Measurements from ENCODE around the gene DAP. TPM values are rescaled to one million over a fixed set of nuclear protein-coding genes. Genes with fewer than 3 reads are reported as not detected.
"Not testable (repeated sequence)": the region's sequence is repeated elsewhere in the genome, so short reads cannot be mapped to it uniquely, and the experiment has no call there.

The DAP gene
- total RNA-seq, 1 donor from 2014 or later: 38.5 TPM

DNA sequence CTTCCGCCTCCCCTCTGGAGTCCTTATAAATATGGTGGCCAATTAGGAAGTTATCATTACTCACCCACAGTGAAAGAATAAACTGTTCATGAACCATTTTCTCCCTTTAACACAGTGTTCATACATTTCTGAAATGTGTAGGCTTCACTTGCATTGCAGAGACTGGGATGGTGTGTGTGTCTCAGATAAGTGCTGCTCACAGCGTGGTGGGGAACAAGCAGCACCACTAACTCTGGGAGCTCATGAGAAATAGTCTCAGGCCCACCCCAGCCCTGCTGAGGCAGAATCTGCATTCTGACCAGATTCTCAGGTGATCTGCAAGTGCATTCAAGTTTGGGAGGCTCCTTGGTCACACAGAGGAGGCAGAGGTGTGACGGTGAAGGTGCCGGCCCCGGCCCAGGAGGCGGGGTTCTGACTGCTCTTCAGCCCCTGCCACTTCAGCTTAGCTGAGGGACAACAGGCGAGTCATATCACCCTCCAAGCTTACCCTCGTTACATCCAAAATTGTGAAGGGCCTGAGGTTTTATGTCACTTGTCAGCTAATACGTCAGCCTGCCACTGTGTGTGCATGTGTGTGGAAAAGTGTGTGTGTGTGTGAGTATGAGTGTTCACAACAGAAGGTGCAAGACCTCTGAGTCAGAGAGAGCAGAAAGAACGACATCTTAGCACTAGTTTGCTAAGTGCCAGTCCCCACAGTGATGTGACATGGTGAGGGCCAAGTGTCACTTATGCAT, 34.7 kb downstream of the DAP start:
- peaks cover 10% of the 10 kb centered on the region for H3K9me3 Mint-ChIP-seq (ENCODE audit: unreplicated experiment)
- DNase-seq: no peak
- H3K36me3 Mint-ChIP-seq (ENCODE audit: unreplicated experiment): no peaks in the 10 kb centered on the region
- TF ChIP-seq, protein P1, sequence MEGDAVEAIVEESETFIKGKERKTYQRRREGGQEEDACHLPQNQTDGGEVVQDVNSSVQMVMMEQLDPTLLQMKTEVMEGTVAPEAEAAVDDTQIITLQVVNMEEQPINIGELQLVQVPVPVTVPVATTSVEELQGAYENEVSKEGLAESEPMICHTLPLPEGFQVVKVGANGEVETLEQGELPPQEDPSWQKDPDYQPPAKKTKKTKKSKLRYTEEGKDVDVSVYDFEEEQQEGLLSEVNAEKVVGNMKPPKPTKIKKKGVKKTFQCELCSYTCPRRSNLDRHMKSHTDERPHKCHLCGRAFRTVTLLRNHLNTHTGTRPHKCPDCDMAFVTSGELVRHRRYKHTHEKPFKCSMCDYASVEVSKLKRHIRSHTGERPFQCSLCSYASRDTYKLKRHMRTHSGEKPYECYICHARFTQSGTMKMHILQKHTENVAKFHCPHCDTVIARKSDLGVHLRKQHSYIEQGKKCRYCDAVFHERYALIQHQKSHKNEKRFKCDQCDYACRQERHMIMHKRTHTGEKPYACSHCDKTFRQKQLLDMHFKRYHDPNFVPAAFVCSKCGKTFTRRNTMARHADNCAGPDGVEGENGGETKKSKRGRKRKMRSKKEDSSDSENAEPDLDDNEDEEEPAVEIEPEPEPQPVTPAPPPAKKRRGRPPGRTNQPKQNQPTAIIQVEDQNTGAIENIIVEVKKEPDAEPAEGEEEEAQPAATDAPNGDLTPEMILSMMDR (IDR thresholded peaks at IDR 0.05; ENCODE audit: partially characterized antibody, unreplicated experiment): no peak
- H3K27me3 Mint-ChIP-seq (ENCODE audit: unreplicated experiment): peaks cover 6% of the 10 kb centered on the region
- peaks cover 35% of the 10 kb centered on the region for H3K4me1 Mint-ChIP-seq (ENCODE audit: low read depth, unreplicated experiment)
- H3K27ac Mint-ChIP-seq (ENCODE audit: unreplicated experiment): no peak overlapping the region
- H3K4me3 Mint-ChIP-seq (ENCODE audit: unreplicated experiment): no peak overlapping the region

DNA sequence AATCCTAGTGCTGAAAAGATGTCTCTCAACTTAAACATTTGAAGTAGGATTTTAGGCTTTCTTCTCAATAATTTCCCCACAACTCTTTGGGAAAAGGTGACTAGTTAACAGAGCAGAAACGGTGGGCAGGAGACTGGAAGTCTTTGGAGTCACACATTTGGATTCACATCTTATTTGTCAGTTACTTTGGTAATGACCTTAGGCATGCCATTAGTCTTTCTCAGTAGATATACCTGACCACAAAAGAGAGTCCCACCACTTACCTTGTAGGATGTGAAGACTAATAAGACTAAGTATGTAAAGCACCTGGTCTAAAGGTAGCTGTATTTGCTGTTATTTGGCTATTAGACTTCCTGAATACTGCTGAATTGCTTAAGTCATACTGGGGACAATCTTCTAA, 35.4 kb downstream of the DAP start:
- Mint-ChIP-seq H3K9me3 (ENCODE audit: unreplicated experiment) (peaks cover 10% of the 10 kb centered on the region), H3K4me3 (ENCODE audit: unreplicated experiment) (no peak overlapping the region), H3K4me1 (ENCODE audit: low read depth, unreplicated experiment) (peaks cover 35% of the 10 kb centered on the region), H3K36me3 (ENCODE audit: unreplicated experiment) (no peaks in the 10 kb centered on the region), H3K27ac (ENCODE audit: unreplicated experiment) (no peak overlapping the region), H3K27me3 (ENCODE audit: unreplicated experiment) (peaks cover 6% of the 10 kb centered on the region)
- DNase-seq: no peak
- TF ChIP-seq, protein P1 (IDR thresholded peaks at IDR 0.05; ENCODE audit: partially characterized antibody, unreplicated experiment): no peak

DNA sequence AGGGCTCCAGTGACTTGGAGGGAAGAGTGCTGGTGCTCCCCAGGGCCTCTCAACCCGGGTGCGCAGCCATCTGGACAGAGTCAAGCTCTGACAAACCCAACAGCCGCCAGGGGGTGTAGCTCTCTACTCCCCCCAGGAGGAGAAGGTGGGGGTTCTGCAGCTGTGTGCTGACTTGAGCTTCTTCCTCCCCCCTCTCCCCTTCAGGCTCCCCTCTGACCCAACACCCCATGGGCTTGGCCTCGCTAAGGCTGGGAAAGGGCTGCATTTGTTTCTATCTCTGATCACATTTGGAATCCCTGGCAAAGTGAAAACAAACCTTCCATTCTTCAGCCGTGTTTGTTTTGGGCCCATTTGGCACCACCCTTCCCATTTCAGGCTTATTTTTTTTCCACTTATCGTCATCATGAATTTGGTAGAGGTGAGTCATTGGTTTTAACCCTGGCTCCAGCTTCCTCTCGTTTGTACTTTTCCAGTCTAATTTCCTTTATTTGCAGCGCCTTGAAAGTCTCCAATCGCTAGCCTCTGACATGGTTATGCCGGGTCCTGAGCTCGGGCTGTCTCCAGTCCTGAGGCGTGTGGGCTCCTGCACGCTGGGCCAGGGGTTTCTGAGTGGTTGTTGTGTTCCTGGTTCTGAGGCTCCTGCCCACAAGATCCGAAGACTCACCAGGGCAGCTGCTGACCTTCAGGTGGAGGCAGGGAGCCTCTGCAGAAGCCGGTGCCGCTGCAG, 36.1 kb downstream of the DAP start:
- Mint-ChIP-seq H3K9me3 (ENCODE audit: unreplicated experiment) (peaks cover 7% of the 10 kb centered on the region), H3K36me3 (ENCODE audit: unreplicated experiment) (no peaks in the 10 kb centered on the region), H3K4me3 (ENCODE audit: unreplicated experiment) (no peak overlapping the region), H3K4me1 (ENCODE audit: low read depth, unreplicated experiment) (peaks cover 31% of the 10 kb centered on the region), H3K27me3 (ENCODE audit: unreplicated experiment) (peaks cover 6% of the 10 kb centered on the region), H3K27ac (ENCODE audit: unreplicated experiment) (no peak overlapping the region)
- TF ChIP-seq, protein P1 (IDR thresholded peaks at IDR 0.05; ENCODE audit: partially characterized antibody, unreplicated experiment): peak; percentile 20
- DNase-seq: peak; percentile 60

DNA sequence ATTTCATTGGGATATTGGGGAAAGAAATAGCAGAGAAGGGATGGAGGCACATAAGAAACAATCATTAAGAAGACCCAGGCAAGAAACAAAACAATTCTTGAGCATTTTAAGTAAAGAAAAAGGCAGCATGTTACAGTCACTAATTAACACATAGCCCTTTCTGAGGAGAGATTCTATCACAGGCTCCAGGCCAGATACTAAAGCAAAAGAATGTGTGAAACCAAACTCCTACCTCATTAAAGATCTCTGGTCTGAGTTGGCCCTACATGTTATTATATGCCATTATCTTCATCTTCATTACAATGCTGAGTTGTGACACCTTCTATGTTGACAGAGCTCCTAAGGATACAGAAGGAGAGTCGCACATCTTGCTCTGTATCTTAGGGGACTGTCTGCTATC, 37.5 kb downstream of the DAP start:
- no peak overlapping the region for H3K4me3 Mint-ChIP-seq (ENCODE audit: unreplicated experiment)
- H3K4me1 Mint-ChIP-seq (ENCODE audit: low read depth, unreplicated experiment): peaks cover 21% of the 10 kb centered on the region
- H3K9me3 Mint-ChIP-seq (ENCODE audit: unreplicated experiment): no peaks in the 10 kb centered on the region
- no peaks in the 10 kb centered on the region for H3K36me3 Mint-ChIP-seq (ENCODE audit: unreplicated experiment)
- no peaks in the 10 kb centered on the region for H3K27me3 Mint-ChIP-seq (ENCODE audit: unreplicated experiment)
- TF ChIP-seq, protein P1 (IDR thresholded peaks at IDR 0.05; ENCODE audit: partially characterized antibody, unreplicated experiment): no peak
- DNase-seq: no peak
- H3K27ac Mint-ChIP-seq (ENCODE audit: unreplicated experiment): no peak overlapping the region

DNA sequence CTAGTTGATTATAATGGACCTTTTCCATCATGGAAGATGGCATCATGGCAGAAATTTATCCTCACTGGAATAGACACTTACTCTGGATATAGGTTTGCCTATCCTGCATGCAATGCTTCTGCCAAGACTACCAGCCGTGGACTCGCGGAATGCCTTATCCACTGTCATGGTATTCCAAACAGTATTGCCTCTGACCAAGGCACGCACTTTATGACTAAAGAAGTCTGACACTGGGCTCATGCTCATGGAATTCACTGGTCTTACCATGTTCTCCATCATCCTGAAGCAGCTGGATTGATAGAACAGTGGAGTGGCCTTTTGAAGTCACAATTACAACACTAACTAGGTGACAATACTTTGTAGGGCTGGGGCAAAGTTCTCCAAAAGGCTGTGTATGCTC, 40.3 kb downstream of the DAP start:
- not testable (repeated sequence) for DNase-seq; H3K27ac Mint-ChIP-seq (ENCODE audit: unreplicated experiment); H3K27me3 Mint-ChIP-seq (ENCODE audit: unreplicated experiment); H3K4me3 Mint-ChIP-seq (ENCODE audit: unreplicated experiment); H3K36me3 Mint-ChIP-seq (ENCODE audit: unreplicated experiment); H3K9me3 Mint-ChIP-seq (ENCODE audit: unreplicated experiment)
- peaks cover 15% of the 10 kb centered on the region for H3K4me1 Mint-ChIP-seq (ENCODE audit: low read depth, unreplicated experiment)
